Hematopoietic multipotent progenitor cell treated with erythropoietin and hydrocortisone succinate and interleukin-3 and kit ligand, for 15 days (in vitro differentiated cells): Measurements from ENCODE around the gene ACOD1.
"Not testable (repeated sequence)": the region's sequence is repeated elsewhere in the genome, so short reads cannot be mapped to it uniquely, and the experiment has no call there.

Experiments
- DNase-seq: peaks from one replicate; pipeline ENCODE4 v3.0.0-alpha.2; 2015; ENCODE audit warnings: low spot score

ACOD1 gene

DNA sequence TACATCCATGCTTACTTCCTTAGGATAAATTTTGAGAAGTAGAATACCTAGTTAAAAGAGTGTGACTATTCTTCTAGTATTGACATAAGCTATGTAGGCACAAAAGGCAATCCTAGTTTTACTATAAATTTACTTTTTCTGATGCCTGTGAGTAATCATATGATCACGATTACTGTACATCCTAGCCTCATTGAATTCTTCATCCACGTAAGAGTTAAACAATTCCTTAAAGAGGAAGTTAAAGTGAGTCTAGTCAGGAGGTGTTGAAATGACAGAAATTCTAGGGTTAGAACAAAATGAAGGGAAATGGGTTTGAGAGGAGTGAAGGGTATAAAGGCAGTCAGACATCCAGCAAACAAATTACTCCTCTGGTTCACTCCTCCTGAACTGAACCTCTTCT is at the start of gene ACOD1:
Gene ACOD1 (plus strand): TSS at position 363 of the 400 bp plus-strand sequence. CDS start 48 bp downstream, outside the sequence.
- DNase-seq, result no peak

GRCh38 chr13:76899066-76899465 is 49.2 kb upstream of the ACOD1 start:
- not testable (repeated sequence) for DNase-seq

GRCh38 chr13:76903544-76904162 is 44.7 kb upstream of the ACOD1 start:
- peak; percentile 47 for DNase-seq

DNA sequence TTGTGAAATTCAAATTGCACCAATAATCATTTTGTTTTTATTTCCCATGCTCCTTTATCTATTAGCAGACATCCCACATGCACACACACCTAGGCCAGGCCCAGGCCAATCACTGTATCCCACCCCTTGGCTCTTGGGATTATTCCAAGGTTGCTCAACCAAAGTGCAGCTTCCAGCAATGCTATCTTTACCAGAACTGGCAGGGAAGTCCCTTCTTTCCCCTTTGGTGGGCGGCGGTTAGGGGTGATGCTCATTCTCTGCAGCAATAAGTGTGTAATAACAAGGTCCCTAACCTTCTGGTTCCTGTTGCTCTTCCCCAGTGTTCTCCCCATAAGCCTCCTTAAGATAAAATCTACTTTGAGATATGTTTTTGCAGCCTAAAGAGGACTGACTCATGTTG is 43.8 kb upstream of the ACOD1 start:
- no peak for DNase-seq

- DNase-seq, result no peak
These were observed 35.8 kb upstream of the ACOD1 start for GRCh38 chr13:76912476-76912875.

DNA sequence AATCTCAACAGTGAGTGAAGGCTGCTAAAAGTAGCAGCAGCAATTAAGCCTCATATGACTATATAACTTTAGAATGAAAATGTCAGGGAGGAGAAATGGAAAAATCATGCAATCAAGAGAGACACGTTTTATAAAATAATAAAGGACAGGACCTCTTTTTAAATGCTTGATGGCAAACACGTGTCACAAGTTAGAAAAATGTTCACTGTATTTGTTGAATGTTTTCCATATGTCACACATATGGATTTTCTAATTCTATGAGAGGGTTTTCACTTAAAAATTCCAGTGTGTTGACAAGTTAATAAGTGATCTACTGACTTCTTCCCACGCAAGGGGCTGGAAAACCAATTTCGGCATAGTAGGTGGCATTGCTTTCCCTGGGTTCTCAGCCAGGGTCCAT is 34.4 kb upstream of the ACOD1 start:
- no peak for DNase-seq

GRCh38 chr13:76917095-76917494 is 31.2 kb upstream of the ACOD1 start:
- DNase-seq, result no peak

DNA sequence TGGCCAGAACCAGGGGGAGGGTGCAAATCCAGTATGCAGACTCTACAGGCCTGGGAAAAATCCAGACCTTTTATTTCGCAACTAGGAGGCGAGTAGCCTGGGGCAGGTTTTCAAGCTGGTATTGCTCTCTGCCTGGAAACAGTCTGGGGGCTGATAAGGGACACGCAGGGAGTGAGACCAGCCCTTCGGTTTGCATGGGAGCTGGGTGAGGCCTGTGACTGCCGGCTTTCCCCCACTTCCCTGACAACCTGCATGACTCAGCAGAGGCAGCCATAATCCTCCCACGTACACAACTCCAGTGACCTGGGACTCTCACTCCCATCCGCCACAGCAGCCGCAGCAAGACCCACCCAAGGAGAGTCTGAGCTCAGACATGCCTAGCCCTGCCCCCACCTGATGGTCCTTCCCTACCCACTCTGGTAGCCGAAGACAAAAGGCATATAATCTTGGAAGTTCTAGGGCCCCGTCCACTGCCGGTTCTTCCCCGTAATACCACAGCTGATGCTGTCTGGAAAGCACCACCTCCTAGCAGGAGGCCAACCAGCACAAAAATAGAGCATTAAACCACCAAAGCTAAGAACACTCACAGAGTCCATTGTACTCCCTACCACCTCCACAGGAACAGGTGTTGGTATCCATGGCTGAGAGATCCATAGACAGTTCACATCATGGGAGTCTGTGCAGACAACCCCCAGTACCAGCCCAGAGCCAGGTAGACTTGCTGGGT is 30.4 kb upstream of the ACOD1 start:
- DNase-seq, result not testable (repeated sequence)

- no peak for DNase-seq
These were observed 26.8 kb upstream of the ACOD1 start for GRCh38 chr13:76921516-76921915.

- no peak for DNase-seq
These were observed 23.2 kb upstream of the ACOD1 start for GRCh38 chr13:76925115-76925514.

- DNase-seq, result no peak
These were observed 20.4 kb upstream of the ACOD1 start for GRCh38 chr13:76927955-76928354.

DNA sequence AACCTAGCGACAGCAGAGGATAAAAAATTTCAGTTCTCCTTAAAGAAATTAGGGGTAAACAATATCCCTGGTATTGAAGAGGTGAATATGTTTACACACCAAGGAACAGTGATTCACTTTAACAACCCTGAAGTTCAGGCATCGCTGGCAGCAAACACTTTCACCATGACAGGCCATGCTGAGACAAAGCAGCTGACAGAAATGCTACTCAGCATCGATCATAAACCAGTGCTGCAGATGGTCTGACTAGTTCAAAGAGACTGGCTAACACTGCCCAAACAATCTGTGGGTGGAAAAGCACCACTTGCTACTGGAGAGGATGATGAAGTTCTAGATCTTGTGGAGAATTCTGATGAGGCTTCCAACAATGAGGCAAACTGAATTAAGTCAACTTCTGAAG is 19.9 kb upstream of the ACOD1 start:
- no peak for DNase-seq

GRCh38 chr13:76929320-76929719 is 19.0 kb upstream of the ACOD1 start:
- DNase-seq, result no peak

DNA sequence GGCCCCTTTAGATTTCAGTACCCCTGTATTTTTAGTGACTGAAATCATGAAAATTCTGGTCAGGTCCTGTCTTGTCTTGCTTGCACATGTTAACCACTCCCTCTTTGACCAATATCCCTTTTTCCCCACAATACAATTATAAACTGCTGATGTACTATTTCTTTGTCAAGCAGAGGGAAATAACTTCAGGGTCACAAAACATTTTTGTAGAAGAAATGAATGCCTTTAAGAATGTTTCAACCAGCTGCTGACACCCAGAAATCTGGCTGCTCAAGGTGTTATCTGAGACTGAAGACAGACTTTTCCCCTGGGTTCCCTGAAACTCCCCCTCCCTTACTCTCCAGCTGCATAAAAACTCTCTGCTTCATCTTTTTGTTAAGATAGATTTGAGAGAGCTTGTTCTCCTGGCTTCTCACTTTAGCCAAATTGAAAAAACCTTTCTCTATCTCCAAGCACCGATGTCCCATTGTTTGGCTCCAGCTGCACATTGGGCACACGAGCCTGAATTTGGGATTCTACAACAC is 18.4 kb upstream of the ACOD1 start:
- DNase-seq, result no peak

- no peak for DNase-seq
These were observed 16.2 kb upstream of the ACOD1 start for GRCh38 chr13:76932076-76932475.

DNA sequence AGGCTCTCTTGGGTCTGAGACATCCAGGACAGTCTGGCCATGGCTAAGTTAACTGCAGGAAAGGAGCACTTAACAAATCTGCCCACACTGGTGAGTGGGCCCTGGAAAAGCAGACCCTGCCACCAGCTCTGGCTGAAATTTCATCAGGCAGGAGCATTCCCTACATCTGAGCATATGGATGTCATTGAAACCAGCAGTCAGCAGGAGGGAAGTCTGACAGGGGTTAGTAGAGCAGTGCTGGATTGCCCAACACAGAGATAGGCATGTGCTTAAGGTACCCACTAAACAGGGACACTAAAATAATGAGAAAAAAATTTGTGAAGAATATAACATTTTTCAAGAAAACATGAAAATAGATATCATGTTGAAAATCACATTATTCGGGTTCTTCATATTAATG is 13.6 kb upstream of the ACOD1 start:
- DNase-seq, result no peak

DNA sequence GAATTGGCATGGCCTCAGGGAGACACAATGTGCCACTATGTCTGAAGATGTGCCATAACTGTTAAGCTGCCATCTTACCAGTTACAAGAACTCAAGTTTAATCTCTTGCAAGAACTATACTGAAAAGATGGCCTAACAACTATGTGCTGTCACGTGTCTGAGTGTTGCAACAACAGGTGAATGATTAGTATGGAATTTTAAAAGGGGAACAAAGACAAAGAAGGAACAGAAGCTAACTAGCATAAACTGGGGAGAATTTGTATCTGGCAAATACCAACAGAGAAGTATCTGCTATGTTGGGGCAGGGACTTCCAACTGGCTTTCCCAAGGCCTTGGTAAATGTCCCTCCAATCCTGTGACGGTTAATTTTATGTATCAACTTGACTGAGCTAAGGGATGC is 11.5 kb upstream of the ACOD1 start:
- DNase-seq, result no peak

- DNase-seq, result no peak
These were observed 11.0 kb upstream of the ACOD1 start for GRCh38 chr13:76937281-76937820.

- no peak for DNase-seq
These were observed 9.1 kb upstream of the ACOD1 start for GRCh38 chr13:76939215-76939614.

GRCh38 chr13:76942363-76942762 is 5.9 kb upstream of the ACOD1 start:
- DNase-seq, result no peak

DNA sequence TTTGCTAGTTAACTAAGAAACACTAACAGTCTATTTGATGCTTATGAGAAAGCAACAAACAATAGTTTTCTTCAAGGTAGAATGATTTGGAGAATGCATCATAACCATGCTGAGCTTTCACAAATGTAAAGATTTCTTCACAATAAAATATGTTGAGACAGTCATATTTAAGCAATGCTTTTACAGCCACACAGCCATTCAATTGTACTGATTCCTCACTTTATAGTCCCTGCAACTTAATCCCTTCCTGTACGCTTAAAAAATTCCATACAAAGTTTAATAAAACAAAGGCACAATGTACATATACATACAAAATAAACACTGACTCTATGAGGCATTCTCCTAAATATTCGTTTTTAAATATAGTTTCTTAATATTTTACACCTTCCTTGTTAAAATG is 4.7 kb upstream of the ACOD1 start:
- no peak for DNase-seq

DNA sequence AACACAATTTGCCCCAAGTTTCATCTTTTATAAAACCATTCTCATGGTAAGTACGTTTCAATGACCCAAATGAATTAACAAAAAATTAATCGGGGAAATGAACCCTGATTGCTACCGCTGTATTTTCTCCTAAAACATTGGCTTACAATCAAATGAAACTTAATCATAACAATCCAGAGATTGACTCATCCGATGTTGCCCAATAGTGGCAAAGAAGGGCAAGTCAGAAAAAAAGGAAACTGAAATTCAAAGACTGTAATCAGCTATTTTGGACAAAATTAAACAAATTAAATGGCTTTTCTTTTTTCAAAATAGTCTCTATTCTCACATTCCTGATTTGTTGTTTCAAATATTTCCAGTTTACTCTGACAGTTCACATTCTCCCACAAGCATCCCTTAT is 3.9 kb upstream of the ACOD1 start:
- DNase-seq, result no peak

- DNase-seq, result no peak
These were observed 1.8 kb downstream of the ACOD1 start for GRCh38 chr13:76950101-76950500.
